Measurements from ENCODE around the gene ACSM5.
"Not testable (repeated sequence)": the region's sequence is repeated elsewhere in the genome, so short reads cannot be mapped to it uniquely, and the experiment has no call there.

Gene ACSM5

GRCh38 chr16:20421748-20422147 is 12.4 kb downstream of the ACSM5 start:
- H3K27ac ChIP-seq (ENCODE audit: low read depth, low read length); H3K9me3 ChIP-seq (ENCODE audit: control insufficient read depth in 5 of 5, low read length in 5 of 5); H3K9ac ChIP-seq (ENCODE audit: low read length in 5 of 5); H3K4me3 ChIP-seq (ENCODE audit: low read depth in 1 of 5, low read length in 5 of 5); H3K27me3 ChIP-seq (ENCODE audit: control insufficient read depth in 5 of 5, insufficient read depth in 4 of 5, low read length in 5 of 5); H3K4me1 ChIP-seq (ENCODE audit: control insufficient read depth in 5 of 5, insufficient read depth in 5 of 5, low read length in 5 of 5): not testable (repeated sequence)
- H3K36me3 ChIP-seq (ENCODE audit: control insufficient read depth in 5 of 5, insufficient read depth in 5 of 5, low read length in 5 of 5) = peaks cover 0 to 18% (median 4%) of the 10 kb centered on the region in 5 donors

- H3K9ac ChIP-seq (ENCODE audit: low read length in 5 of 5); H3K4me1 ChIP-seq (ENCODE audit: control insufficient read depth in 5 of 5, insufficient read depth in 5 of 5, low read length in 5 of 5); H3K9me3 ChIP-seq (ENCODE audit: control insufficient read depth in 5 of 5, low read length in 5 of 5); H3K27me3 ChIP-seq (ENCODE audit: control insufficient read depth in 5 of 5, insufficient read depth in 4 of 5, low read length in 5 of 5); H3K4me3 ChIP-seq (ENCODE audit: low read depth in 1 of 5, low read length in 5 of 5); H3K27ac ChIP-seq (ENCODE audit: low read depth, low read length): not testable (repeated sequence)
- H3K36me3 ChIP-seq (ENCODE audit: control insufficient read depth in 5 of 5, insufficient read depth in 5 of 5, low read length in 5 of 5) = peaks cover 0 to 11% (median under 1%) of the 10 kb centered on the region in 5 donors
Measured at GRCh38 chr16:20423772-20424128, 14.4 kb downstream of the ACSM5 start.

GRCh38 chr16:20424129-20424866 is 15.0 kb downstream of the ACSM5 start:
- H3K4me3 ChIP-seq (ENCODE audit: low read depth in 1 of 5, low read length in 5 of 5) = no peak overlapping the region

GRCh38 chr16:20427401-20427797 is 18.1 kb downstream of the ACSM5 start:
- not testable (repeated sequence) for H3K4me3 ChIP-seq (ENCODE audit: low read depth in 1 of 5, low read length in 5 of 5); H3K9me3 ChIP-seq (ENCODE audit: control insufficient read depth in 5 of 5, low read length in 5 of 5); H3K9ac ChIP-seq (ENCODE audit: low read length in 5 of 5); H3K27me3 ChIP-seq (ENCODE audit: control insufficient read depth in 5 of 5, insufficient read depth in 4 of 5, low read length in 5 of 5); H3K27ac ChIP-seq (ENCODE audit: low read depth, low read length); H3K4me1 ChIP-seq (ENCODE audit: control insufficient read depth in 5 of 5, insufficient read depth in 5 of 5, low read length in 5 of 5)
- H3K36me3 ChIP-seq (ENCODE audit: control insufficient read depth in 5 of 5, insufficient read depth in 5 of 5, low read length in 5 of 5) = peaks cover 0 to 11% (median under 1%) of the 10 kb centered on the region in 5 donors

More at GRCh38 chr16:20424129-20424866, 15.0 kb downstream of the ACSM5 start:
- Histone ChIP-seq H3K36me3 (ENCODE audit: control insufficient read depth in 5 of 5, insufficient read depth in 5 of 5, low read length in 5 of 5) (peaks cover 0 to 6% (median 0%) of the 10 kb centered on the region in 5 donors), H3K9me3 (ENCODE audit: control insufficient read depth in 5 of 5, low read length in 5 of 5) (no peaks in the 10 kb centered on the region), H3K9ac (ENCODE audit: low read length in 5 of 5) (no peak overlapping the region), H3K27me3 (ENCODE audit: control insufficient read depth in 5 of 5, insufficient read depth in 4 of 5, low read length in 5 of 5) (no peaks in the 10 kb centered on the region), H3K27ac (ENCODE audit: low read depth, low read length) (no peak overlapping the region), H3K4me1 (ENCODE audit: control insufficient read depth in 5 of 5, insufficient read depth in 5 of 5, low read length in 5 of 5) (peaks cover 0 to 5% (median 0%) of the 10 kb centered on the region in 5 donors)

GRCh38 chr16:20429499-20429898 is 20.2 kb downstream of the ACSM5 start:
- not testable (repeated sequence) for H3K9me3 ChIP-seq (ENCODE audit: control insufficient read depth in 5 of 5, low read length in 5 of 5); H3K9ac ChIP-seq (ENCODE audit: low read length in 5 of 5); H3K27me3 ChIP-seq (ENCODE audit: control insufficient read depth in 5 of 5, insufficient read depth in 4 of 5, low read length in 5 of 5); H3K4me3 ChIP-seq (ENCODE audit: low read depth in 1 of 5, low read length in 5 of 5); H3K27ac ChIP-seq (ENCODE audit: low read depth, low read length); H3K4me1 ChIP-seq (ENCODE audit: control insufficient read depth in 5 of 5, insufficient read depth in 5 of 5, low read length in 5 of 5)
- peaks cover 0 to 11% (median 2%) of the 10 kb centered on the region in 5 donors for H3K36me3 ChIP-seq (ENCODE audit: control insufficient read depth in 5 of 5, insufficient read depth in 5 of 5, low read length in 5 of 5)

- H3K9me3 ChIP-seq (ENCODE audit: control insufficient read depth in 5 of 5, low read length in 5 of 5); H3K4me1 ChIP-seq (ENCODE audit: control insufficient read depth in 5 of 5, insufficient read depth in 5 of 5, low read length in 5 of 5); H3K9ac ChIP-seq (ENCODE audit: low read length in 5 of 5); H3K4me3 ChIP-seq (ENCODE audit: low read depth in 1 of 5, low read length in 5 of 5); H3K27ac ChIP-seq (ENCODE audit: low read depth, low read length); H3K27me3 ChIP-seq (ENCODE audit: control insufficient read depth in 5 of 5, insufficient read depth in 4 of 5, low read length in 5 of 5): not testable (repeated sequence)
- peaks cover 0 to 11% (median 2%) of the 10 kb centered on the region in 5 donors for H3K36me3 ChIP-seq (ENCODE audit: control insufficient read depth in 5 of 5, insufficient read depth in 5 of 5, low read length in 5 of 5)
Measured at GRCh38 chr16:20430480-20430879, 21.1 kb downstream of the ACSM5 start.

GRCh38 chr16:20430948-20431347 is 21.6 kb downstream of the ACSM5 start:
- H3K4me3 ChIP-seq (ENCODE audit: low read depth in 1 of 5, low read length in 5 of 5) = no peak overlapping the region
- no peaks in the 10 kb centered on the region for H3K27me3 ChIP-seq (ENCODE audit: control insufficient read depth in 5 of 5, insufficient read depth in 4 of 5, low read length in 5 of 5)
- no peak overlapping the region for H3K9ac ChIP-seq (ENCODE audit: low read length in 5 of 5)
- H3K36me3 ChIP-seq (ENCODE audit: control insufficient read depth in 5 of 5, insufficient read depth in 5 of 5, low read length in 5 of 5) = peaks cover 0 to 11% (median 2%) of the 10 kb centered on the region in 5 donors
- H3K9me3 ChIP-seq (ENCODE audit: control insufficient read depth in 5 of 5, low read length in 5 of 5) = no peaks in the 10 kb centered on the region
- peaks cover 0 to 7% (median 0%) of the 10 kb centered on the region in 5 donors for H3K4me1 ChIP-seq (ENCODE audit: control insufficient read depth in 5 of 5, insufficient read depth in 5 of 5, low read length in 5 of 5)
- no peak overlapping the region for H3K27ac ChIP-seq (ENCODE audit: low read depth, low read length)

GRCh38 chr16:20438950-20439349 is 29.6 kb downstream of the ACSM5 start:
- not testable (repeated sequence) for H3K4me3 ChIP-seq (ENCODE audit: low read depth in 1 of 5, low read length in 5 of 5); H3K36me3 ChIP-seq (ENCODE audit: control insufficient read depth in 5 of 5, insufficient read depth in 5 of 5, low read length in 5 of 5); H3K27ac ChIP-seq (ENCODE audit: low read depth, low read length); H3K27me3 ChIP-seq (ENCODE audit: control insufficient read depth in 5 of 5, insufficient read depth in 4 of 5, low read length in 5 of 5); H3K9me3 ChIP-seq (ENCODE audit: control insufficient read depth in 5 of 5, low read length in 5 of 5); H3K9ac ChIP-seq (ENCODE audit: low read length in 5 of 5)
- peaks cover 0 to 16% (median 15%) of the 10 kb centered on the region in 5 donors for H3K4me1 ChIP-seq (ENCODE audit: control insufficient read depth in 5 of 5, insufficient read depth in 5 of 5, low read length in 5 of 5)

- peaks cover 0 to 16% (median 15%) of the 10 kb centered on the region in 5 donors for H3K4me1 ChIP-seq (ENCODE audit: control insufficient read depth in 5 of 5, insufficient read depth in 5 of 5, low read length in 5 of 5)
- H3K9me3 ChIP-seq (ENCODE audit: control insufficient read depth in 5 of 5, low read length in 5 of 5); H3K4me3 ChIP-seq (ENCODE audit: low read depth in 1 of 5, low read length in 5 of 5); H3K27ac ChIP-seq (ENCODE audit: low read depth, low read length); H3K27me3 ChIP-seq (ENCODE audit: control insufficient read depth in 5 of 5, insufficient read depth in 4 of 5, low read length in 5 of 5); H3K36me3 ChIP-seq (ENCODE audit: control insufficient read depth in 5 of 5, insufficient read depth in 5 of 5, low read length in 5 of 5); H3K9ac ChIP-seq (ENCODE audit: low read length in 5 of 5): not testable (repeated sequence)
Measured at GRCh38 chr16:20439820-20440231, 30.5 kb downstream of the ACSM5 start.

GRCh38 chr16:20440731-20441130 is 31.4 kb downstream of the ACSM5 start:
- not testable (repeated sequence) for H3K9me3 ChIP-seq (ENCODE audit: control insufficient read depth in 5 of 5, low read length in 5 of 5); H3K4me3 ChIP-seq (ENCODE audit: low read depth in 1 of 5, low read length in 5 of 5); H3K27ac ChIP-seq (ENCODE audit: low read depth, low read length); H3K9ac ChIP-seq (ENCODE audit: low read length in 5 of 5); H3K27me3 ChIP-seq (ENCODE audit: control insufficient read depth in 5 of 5, insufficient read depth in 4 of 5, low read length in 5 of 5); H3K36me3 ChIP-seq (ENCODE audit: control insufficient read depth in 5 of 5, insufficient read depth in 5 of 5, low read length in 5 of 5)
- H3K4me1 ChIP-seq (ENCODE audit: control insufficient read depth in 5 of 5, insufficient read depth in 5 of 5, low read length in 5 of 5) = peaks cover 0 to 16% (median 15%) of the 10 kb centered on the region in 5 donors

Data from subcutaneous abdominal adipose tissue (tissue), 5 donors.